HG03039 (cell line): ENCODE results near the gene MORC1.
"Not testable (repeated sequence)": the region's sequence is repeated elsewhere in the genome, so short reads cannot be mapped to it uniquely, and the experiment has no call there.

Experiments used
- ATAC-seq: cut with Tn5 transposase; IDR thresholded peaks from one replicate; pipeline ENCODE4 v1.9.1; 2021; ENCODE audit warnings: mild to moderate bottlenecking, moderate library complexity; ENCODE audit not compliant: unreplicated experiment

The MORC1 gene

GRCh38 chr3:109117939-109118338, at the start of gene MORC1:
Gene MORC1, minus strand, starts transcription at chr3:109118134. Its CDS starts 75 bp downstream, at chr3:109118059.
- ATAC-seq = no peak

- ATAC-seq = no peak
Measured at GRCh38 chr3:109165905-109166304, 48.0 kb upstream of the MORC1 start.

- no peak for ATAC-seq
Measured at GRCh38 chr3:109161487-109162123, 43.7 kb upstream of the MORC1 start.

GRCh38 chr3:109155828-109156227, 37.9 kb upstream of the MORC1 start:
- ATAC-seq = no peak

- no peak for ATAC-seq
Measured at GRCh38 chr3:109154979-109155378, 37.0 kb upstream of the MORC1 start.

GRCh38 chr3:109152320-109152719, 34.4 kb upstream of the MORC1 start:
- no peak for ATAC-seq

- no peak for ATAC-seq
Measured at GRCh38 chr3:109149078-109149477, 31.1 kb upstream of the MORC1 start.

- no peak for ATAC-seq
Measured at GRCh38 chr3:109143646-109144045, 25.7 kb upstream of the MORC1 start.

- ATAC-seq = no peak
Measured at GRCh38 chr3:109140318-109140717, 22.4 kb upstream of the MORC1 start.

- ATAC-seq = no peak
Measured at GRCh38 chr3:109137761-109138160, 19.8 kb upstream of the MORC1 start.

GRCh38 chr3:109136523-109136922, 18.6 kb upstream of the MORC1 start, which contains the start of gene C3orf85:
Gene C3orf85, plus strand, starts transcription at chr3:109136719. Its CDS starts 129 bp downstream, at chr3:109136848.
- ATAC-seq = no peak

GRCh38 chr3:109133474-109133816, 15.5 kb upstream of the MORC1 start:
- not testable (repeated sequence) for ATAC-seq

- ATAC-seq = no peak
Measured at GRCh38 chr3:109132801-109133473, 15.0 kb upstream of the MORC1 start.

- ATAC-seq = no peak
Measured at GRCh38 chr3:109131276-109131675, 13.3 kb upstream of the MORC1 start.

- ATAC-seq = no peak
Measured at GRCh38 chr3:109127553-109127952, 9.6 kb upstream of the MORC1 start.

- no peak for ATAC-seq
Measured at GRCh38 chr3:109125902-109126301, 8.0 kb upstream of the MORC1 start.

GRCh38 chr3:109122690-109123089, 4.8 kb upstream of the MORC1 start:
- no peak for ATAC-seq

GRCh38 chr3:109118584-109118983, 650 bp upstream of the MORC1 start:
- no peak for ATAC-seq

- ATAC-seq = no peak
Measured at GRCh38 chr3:109116031-109116430, 1.9 kb downstream of the MORC1 start.

GRCh38 chr3:109115451-109115850, 2.5 kb downstream of the MORC1 start:
- no peak for ATAC-seq

GRCh38 chr3:109114746-109115145, 3.2 kb downstream of the MORC1 start:
- ATAC-seq = no peak

- no peak for ATAC-seq
Measured at GRCh38 chr3:109112946-109113760, 4.8 kb downstream of the MORC1 start.
